BJ (cell line): ENCODE measurements around the gene RAB2B. TPM values are rescaled to one million over a fixed set of nuclear protein-coding genes. Genes with fewer than 3 reads are reported as not detected.
A peak's percentile ranks its signal among the peaks of the same experiment; 100 is the strongest.

Experiments used
- CTCF ChIA-PET: fragments of 350-600 bp; formaldehyde crosslinking; extraction: SDS; loops from one replicate; lab custom pipeline; 2021; ENCODE audit warnings: antibody characterized with exemption, inconsistent platforms; lab: Yijun Ruan, JAX
- POLR2A ChIA-PET: fragments of 300-600 bp; sonication (Branson Sonifier 250); formaldehyde crosslinking; extraction: SDS; loops from one replicate; lab custom pipeline; 2021; ENCODE audit warnings: antibody characterized with exemption; lab: Charles Lee
- DNase-seq: peaks from one replicate; pipeline ENCODE4 v3.0.0-alpha.2; 2011; ENCODE audit warnings: low read depth
- H3K27me3 ChIP-seq: 2 replicates; pipeline ENCODE4 v1.6.0; 2011; ENCODE audit warnings: low read length; ENCODE audit not compliant: control insufficient read depth, insufficient read depth
- H3K36me3 ChIP-seq: 2 replicates; pipeline ENCODE4 v1.5.1; 2011; ENCODE audit warnings: low read length; ENCODE audit not compliant: control insufficient read depth, insufficient read depth
- H3K4me3 ChIP-seq: 2 replicates; pipeline ENCODE4 v1.5.1; 2011; ENCODE audit warnings: low read depth, mild to moderate bottlenecking, control low read depth, low read length
- CTCF ChIP-seq: IDR thresholded peaks from 2 replicates; pipeline ENCODE4 v1.5.1; 2011; ENCODE audit warnings: low read depth, mild to moderate bottlenecking, control low read depth, inconsistent platforms, low read length, moderate library complexity; ENCODE audit not compliant: insufficient read depth
- polyA plus RNA-seq: library from polyadenylated mRNA; depleted of rRNA; stranded (reverse); fragments of >200 nt; gene quantifications from 2 replicates; pipeline ENCODE4 v1.2.3, GENCODE V29; 2011

Gene RAB2B
- polyA plus RNA-seq, 1 experiment: 20.3 TPM

- ChIA-PET CTCF (interaction anchor here (0.6 to 1.7 kb wide), 6 partner anchors 16 to 429 kb away, joined by 3 to 6 read pairs (median 4); partner anchors contain the start of genes METTL3, RAB2B and TOX4), POLR2A (no interaction called here)
- no peaks in the 10 kb centered on the region for H3K27me3 ChIP-seq
- peaks cover 20% of the 10 kb centered on the region for H3K36me3 ChIP-seq
- no peak for TF ChIP-seq CTCF
- DNase-seq: no peak
- no peak overlapping the region for H3K4me3 ChIP-seq
Observed at GRCh38 chr14:21494902-21495762, 18.4 kb upstream of the RAB2B start.

- Histone ChIP-seq H3K27me3 (no peaks in the 10 kb centered on the region), H3K36me3 (peaks cover 8% of the 10 kb centered on the region), H3K4me3 (no peak overlapping the region)
- no peak for TF ChIP-seq CTCF
- peak; percentile 93 for DNase-seq
- POLR2A ChIA-PET: interaction anchor here (0.6 kb wide), 1 partner anchor 1835 kb away, joined by 6 read pairs; the partner anchor contains the start of gene PABPN1
- CTCF ChIA-PET: interaction anchor here (3.8 to 4.8 kb wide), 2 partner anchors 10 to 12 kb away, joined by 14 to 22 read pairs; partner anchors contain the start of genes RAB2B and TOX4
Observed at GRCh38 chr14:21486640-21487087, 9.9 kb upstream of the RAB2B start.

GRCh38 chr14:21476523-21476924 lies 235 bp downstream of the RAB2B start:
- no peak for DNase-seq
- CTCF ChIA-PET: interaction anchor here (0.6 to 2.7 kb wide), 9 partner anchors 10 to 85 kb away, joined by 3 to 14 read pairs (median 5); partner anchors contain the start of gene METTL3

GRCh38 chr14:21475767-21476522 lies 814 bp downstream of the RAB2B start:
- no peak for DNase-seq
- CTCF ChIA-PET: interaction anchor here (0.6 to 2.7 kb wide), 9 partner anchors 10 to 85 kb away, joined by 3 to 14 read pairs (median 5); partner anchors contain the start of gene METTL3
- POLR2A ChIA-PET: interaction anchor here (0.6 to 1.0 kb wide), 2 partner anchors 50 to 405 kb away, joined by 4 to 6 read pairs; partner anchors contain the start of gene SALL2
- Histone ChIP-seq H3K27me3 (no peaks in the 10 kb centered on the region), H3K36me3 (no peaks in the 10 kb centered on the region), H3K4me3 (peak overlapping the region; percentile 94)
- no peak for TF ChIP-seq CTCF

More at GRCh38 chr14:21476523-21476924, 235 bp downstream of the RAB2B start:
- no peak for TF ChIP-seq CTCF
- peak overlapping the region; percentile 94 for H3K4me3 ChIP-seq
- no peaks in the 10 kb centered on the region for H3K36me3 ChIP-seq
- POLR2A ChIA-PET: interaction anchor here (0.6 to 1.0 kb wide), 2 partner anchors 50 to 406 kb away, joined by 4 to 6 read pairs; partner anchors contain the start of gene SALL2
- no peaks in the 10 kb centered on the region for H3K27me3 ChIP-seq
